AG09309 (cell line): ENCODE results near the gene C2.

ENCODE experiments used
- DNase-seq: peaks from one replicate; pipeline ENCODE4 v3.0.0-alpha.2; 2010; ENCODE audit warnings: low read depth
- H3K4me3 ChIP-seq: 2 replicates; pipeline ENCODE4 v1.5.1; 2011; ENCODE audit warnings: mild to moderate bottlenecking, low read depth, low read length, moderate library complexity; ENCODE audit not compliant: control insufficient read depth
- CTCF ChIP-seq: IDR thresholded peaks from 2 replicates; pipeline ENCODE4 v1.5.1; 2011; ENCODE audit warnings: mild to moderate bottlenecking, low read depth, low read length, inconsistent platforms; ENCODE audit not compliant: insufficient read depth, control insufficient read depth; ENCODE audit errors: missing control alignments

The C2 gene

DNA sequence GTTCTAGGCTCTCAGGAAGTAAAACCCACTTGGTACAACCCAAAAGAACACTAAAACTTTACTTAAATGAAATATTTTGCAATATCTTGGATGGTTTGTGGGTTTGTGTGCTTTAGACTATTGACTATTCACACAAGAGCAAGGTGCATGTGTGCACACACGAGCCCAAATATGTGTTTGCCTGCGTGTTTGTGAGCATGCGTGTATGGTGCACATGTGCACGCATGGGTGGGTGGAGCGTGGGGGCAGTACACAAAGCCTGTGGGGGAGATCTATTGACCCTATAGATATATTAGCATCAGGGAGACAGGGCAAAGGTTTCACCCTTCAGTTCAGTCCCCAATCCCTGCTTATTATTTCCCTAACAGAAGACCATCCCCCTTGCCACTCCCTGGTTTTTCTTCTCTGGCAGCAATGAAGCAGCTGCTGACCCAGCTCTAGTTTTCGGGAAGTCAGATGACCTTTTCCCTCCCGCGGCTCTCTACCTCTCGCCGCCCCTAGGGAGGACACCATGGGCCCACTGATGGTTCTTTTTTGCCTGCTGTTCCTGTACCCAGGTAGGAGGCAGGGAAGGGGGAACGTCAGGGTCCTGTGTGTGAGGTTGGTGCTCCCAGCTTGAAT lies at the start of gene C2:
Gene C2, plus strand, starts transcription at position 476 of the 621 bp plus-strand sequence. Its CDS starts 36 bp downstream, at position 512.
- no peak for TF ChIP-seq CTCF
- DNase-seq = no peak
- H3K4me3 ChIP-seq = no peak within 1 kb of the TSS; the same call in 1 of the 2 replicates

DNA sequence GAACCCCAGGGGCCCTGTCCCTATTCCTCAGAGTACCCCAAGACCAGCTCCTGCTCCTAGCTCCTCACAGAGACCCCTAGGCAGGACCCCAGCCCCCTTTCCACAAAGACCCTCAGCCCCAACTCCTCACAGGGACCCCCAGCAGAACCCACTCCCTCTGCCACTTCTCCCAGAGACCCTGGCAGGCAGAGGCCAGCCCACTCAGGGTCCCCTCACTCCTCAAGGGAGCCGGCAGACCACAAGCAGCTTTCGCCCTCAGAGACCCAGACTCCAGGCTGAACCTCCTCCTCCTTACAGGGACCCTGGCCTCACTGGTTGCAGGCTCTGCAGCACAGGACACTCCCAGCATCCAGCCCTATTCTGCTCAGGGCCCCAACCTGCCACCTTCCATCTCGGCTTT lies 49.3 kb upstream of the C2 start:
- DNase-seq = no peak
- TF ChIP-seq CTCF = no peak
- no peak overlapping the region for H3K4me3 ChIP-seq

- no peak within 1 kb of the TSS for H3K4me3 ChIP-seq
- TF ChIP-seq CTCF = no peak
- no peak for DNase-seq
These were observed 48.8 kb upstream of the C2 start, which contains the start of gene SLC44A4 for GRCh38 chr6:31878726-31879125. SLC44A4 (minus strand) TSS chr6:31878997; CDS start chr6:31878980, 17 bp downstream.

GRCh38 chr6:31879143-31879542 lies 48.4 kb upstream of the C2 start:
- H3K4me3 ChIP-seq = no peak overlapping the region
- no peak for TF ChIP-seq CTCF
- DNase-seq = no peak

DNA sequence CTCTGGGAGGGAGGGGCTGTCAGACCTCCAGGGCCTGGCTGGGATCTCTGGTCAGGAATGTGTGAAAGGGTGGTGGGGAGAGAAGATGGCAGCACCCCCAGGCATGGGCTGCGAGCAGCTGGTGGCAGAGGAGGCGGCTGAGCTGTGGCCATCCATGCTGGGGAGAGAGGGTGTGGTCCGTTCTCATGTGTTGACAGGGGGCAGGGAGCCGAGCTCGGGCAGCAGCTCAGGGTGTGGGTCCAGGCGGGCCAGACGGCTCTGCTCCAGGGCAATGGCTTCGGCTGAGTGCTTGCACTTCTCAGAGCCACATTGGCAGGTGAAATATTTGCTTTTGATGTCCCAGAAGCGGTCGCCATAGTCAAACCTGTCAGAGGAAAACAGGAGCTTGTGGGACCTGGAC lies 47.6 kb upstream of the C2 start:
- no peak for TF ChIP-seq CTCF
- no peak for DNase-seq
- no peak overlapping the region for H3K4me3 ChIP-seq

GRCh38 chr6:31880616-31881015 lies 46.9 kb upstream of the C2 start:
- no peak for DNase-seq
- H3K4me3 ChIP-seq = no peak overlapping the region
- TF ChIP-seq CTCF = no peak

- no peak for TF ChIP-seq CTCF
- H3K4me3 ChIP-seq = no peak overlapping the region
- no peak for DNase-seq
These were observed 46.2 kb upstream of the C2 start for GRCh38 chr6:31881136-31881859.
